Right lung (tissue), 5 donors: ENCODE results near the gene MSANTD3. TPM values are rescaled to one million over a fixed set of nuclear protein-coding genes. Genes with fewer than 3 reads are reported as not detected.
A peak's percentile ranks its signal among the peaks of the same experiment; 100 is the strongest.
"Not testable (repeated sequence)": the region's sequence is repeated elsewhere in the genome, so short reads cannot be mapped to it uniquely, and the experiment has no call there.

Experiments
- DNase-seq, 2 donors: peaks; one replicate each; pipeline ENCODE4 v3.0.0-alpha.2; 2013
- polyA plus RNA-seq, 5 donors: library from polyadenylated mRNA; unstranded; fragments of 120-200 nt; gene quantifications; one replicate each; pipeline versions ENCODE4 v1.2.1 to v1.2.3, GENCODE V29; 2013; ENCODE audit warnings: inconsistent platforms in 1 of 5, low replicate concordance in 1 of 5; ENCODE audit not compliant: insufficient read length in 5 of 5, insufficient read depth in 1 of 5

MSANTD3 gene
- polyA plus RNA-seq, 5 donors, result 20.0 to 24.3 (median 23.3) TPM

DNA sequence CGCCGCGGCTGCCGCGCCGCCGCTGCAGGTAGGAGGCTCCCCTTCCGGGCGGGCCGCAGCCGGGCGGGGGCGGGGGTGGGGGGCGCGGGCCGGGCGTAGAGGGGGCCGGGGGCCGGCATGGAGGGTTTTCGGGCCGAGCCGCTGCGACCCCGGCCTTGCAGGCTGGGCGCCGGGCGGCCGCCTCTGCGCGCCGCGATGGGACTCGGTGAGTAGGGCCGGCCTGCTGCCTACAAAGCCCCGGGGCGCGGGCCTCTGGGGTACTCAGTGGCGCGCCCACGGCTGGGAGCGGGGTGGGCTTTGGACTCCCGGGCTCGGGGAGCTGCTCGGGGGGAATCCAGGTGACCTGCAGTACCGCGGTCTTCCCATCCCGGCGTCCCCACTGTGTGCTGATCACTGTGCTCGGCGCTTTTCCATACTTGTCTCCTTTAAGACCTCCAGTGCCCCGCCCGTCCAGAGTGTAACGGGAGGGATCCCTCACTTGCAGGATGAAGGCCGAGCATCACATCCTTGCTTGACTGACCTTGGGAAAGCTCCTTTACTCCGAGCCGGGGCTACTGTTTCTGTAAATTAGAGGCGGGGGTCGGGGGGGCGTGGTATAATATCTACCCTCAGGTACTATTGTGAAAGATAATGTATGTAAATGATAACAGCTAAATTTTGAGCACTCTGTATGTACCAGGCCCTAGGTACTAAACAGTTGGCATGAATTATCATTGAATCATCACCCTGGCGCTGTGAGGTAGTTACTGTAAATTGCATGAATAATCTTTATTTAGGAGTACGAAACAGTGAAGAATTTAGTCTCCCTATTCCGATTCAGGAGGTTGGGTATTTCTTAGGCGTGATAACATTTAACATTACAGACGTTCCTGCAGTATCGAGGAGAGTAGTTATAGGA lies 672 bp downstream of the MSANTD3 start:
- peak; percentile 29 to 36 for DNase-seq

DNA sequence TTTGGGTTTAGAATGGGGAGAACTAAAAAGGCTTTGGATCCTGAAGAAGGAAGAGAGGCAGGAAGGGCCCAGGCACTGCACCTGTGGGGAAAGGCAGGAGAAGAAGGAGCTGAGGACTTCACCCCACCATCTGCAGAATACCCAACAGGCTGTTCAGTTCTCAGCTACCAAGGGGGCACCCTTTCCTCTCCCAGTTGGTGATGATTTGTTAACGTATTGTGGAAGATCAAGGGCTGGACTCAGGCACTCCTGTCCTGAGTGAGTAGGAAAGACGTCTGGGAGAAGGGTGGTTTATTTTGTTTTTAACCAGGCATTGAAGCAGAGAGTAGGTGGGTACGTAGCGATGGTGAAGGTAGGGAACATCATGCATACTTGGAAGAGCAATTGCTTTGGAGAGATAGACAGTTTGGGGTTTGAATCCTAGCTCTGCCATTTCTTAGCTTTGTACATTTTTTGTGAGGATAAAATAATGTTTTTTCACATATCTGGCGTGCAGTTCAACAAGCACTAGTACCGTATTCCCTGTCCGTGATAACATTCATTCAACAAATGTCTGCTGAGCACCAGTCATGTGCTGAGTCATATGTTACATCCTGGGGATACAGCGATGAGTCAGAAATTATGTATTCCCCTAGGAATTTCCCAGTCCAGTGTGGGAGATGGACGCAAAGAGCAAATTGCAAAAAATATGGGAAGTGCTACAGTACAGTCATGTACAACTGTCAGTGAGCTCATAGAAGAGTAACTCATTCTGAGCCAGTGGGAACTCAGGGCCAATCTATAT lies 2.1 kb downstream of the MSANTD3 start:
- no peak for DNase-seq

DNA sequence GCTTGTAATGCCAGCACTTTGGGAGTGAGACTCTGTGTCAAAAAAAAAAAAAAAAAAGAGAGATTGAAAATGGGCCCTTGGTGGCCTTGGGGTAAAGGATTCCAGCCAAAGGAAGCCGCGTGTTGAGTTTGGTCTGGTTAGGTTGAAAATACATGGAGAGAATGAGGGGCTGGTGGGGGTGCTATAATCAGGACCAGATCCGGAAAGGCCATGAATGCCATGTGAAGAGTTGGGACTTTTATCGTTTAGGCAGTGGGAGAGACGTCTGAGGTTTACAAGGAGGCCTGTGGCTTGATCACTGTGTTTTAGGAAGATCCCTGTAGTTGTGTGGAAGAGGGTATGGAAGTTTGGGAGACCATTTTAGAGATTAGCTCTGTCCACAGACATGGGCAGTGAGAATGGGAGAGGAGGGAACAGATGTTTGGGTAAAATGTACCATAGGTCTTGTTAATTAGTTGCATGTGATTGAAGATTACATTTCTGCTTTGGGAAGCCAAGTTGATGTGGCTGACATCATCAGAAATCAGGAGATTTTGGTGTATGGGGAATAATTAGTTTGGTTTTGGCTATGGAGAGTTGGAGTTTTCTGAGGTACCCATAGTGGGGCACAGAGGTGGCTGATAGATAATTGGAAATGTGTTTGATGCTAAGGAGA lies 3.5 kb downstream of the MSANTD3 start:
- DNase-seq, result no peak

DNA sequence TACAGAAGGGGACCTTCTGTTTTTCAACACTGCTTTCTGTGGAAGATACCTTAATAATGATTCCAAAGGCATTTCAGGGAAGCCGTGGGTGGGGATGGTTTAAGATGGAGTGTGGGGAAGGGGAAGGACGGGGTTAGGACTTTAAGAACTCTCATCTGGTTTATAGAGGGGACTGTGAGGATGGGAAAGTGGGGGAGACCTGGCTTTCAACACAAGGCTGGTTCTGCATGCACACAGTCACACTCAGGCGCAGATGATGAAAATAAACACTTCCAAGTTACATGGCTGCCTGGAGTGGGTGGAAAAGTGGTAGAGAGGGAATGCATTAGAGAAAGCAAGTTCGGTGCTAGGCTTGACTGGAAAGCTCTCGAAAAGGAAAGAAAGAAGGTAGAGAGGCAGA lies 4.9 kb downstream of the MSANTD3 start:
- DNase-seq, result no peak

DNA sequence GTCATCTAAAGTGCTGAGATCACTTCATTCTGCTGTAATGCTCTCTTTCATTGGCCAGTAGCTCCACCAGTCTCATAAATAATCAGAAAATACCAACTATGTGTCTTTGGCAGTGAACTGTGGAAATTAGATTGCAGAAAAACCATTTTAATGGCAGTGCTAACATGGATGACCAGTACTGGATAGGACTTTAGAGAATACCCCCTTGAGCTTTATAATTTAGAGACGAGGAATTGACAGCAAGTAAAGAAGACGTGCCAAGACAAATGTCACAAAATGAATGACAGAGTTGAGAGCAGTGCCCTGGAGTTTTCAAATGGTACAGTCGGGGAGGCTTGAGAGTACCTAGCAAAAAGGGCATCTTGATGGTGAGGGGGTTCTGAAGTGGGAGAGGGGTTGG lies 5.8 kb downstream of the MSANTD3 start:
- DNase-seq, result no peak

DNA sequence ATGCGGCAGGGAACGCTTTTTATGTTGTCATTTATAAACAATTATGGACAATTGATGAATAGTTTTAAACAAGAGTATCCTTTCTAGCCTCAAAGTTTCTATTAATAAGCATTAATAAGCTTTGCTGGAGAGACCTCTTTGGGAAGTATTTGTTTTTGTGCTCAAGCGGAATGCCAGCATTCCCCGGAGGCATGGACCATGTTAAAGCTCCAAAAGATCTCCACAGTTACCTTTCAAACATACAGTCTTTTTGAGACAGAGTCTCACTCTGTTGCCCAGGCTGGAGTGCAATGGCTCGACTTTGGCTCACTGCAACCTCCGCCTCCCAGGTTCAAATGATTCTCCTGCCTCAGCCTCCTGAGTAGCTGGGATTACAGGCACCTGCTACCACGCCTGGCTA lies 9.6 kb downstream of the MSANTD3 start:
- no peak for DNase-seq

DNA sequence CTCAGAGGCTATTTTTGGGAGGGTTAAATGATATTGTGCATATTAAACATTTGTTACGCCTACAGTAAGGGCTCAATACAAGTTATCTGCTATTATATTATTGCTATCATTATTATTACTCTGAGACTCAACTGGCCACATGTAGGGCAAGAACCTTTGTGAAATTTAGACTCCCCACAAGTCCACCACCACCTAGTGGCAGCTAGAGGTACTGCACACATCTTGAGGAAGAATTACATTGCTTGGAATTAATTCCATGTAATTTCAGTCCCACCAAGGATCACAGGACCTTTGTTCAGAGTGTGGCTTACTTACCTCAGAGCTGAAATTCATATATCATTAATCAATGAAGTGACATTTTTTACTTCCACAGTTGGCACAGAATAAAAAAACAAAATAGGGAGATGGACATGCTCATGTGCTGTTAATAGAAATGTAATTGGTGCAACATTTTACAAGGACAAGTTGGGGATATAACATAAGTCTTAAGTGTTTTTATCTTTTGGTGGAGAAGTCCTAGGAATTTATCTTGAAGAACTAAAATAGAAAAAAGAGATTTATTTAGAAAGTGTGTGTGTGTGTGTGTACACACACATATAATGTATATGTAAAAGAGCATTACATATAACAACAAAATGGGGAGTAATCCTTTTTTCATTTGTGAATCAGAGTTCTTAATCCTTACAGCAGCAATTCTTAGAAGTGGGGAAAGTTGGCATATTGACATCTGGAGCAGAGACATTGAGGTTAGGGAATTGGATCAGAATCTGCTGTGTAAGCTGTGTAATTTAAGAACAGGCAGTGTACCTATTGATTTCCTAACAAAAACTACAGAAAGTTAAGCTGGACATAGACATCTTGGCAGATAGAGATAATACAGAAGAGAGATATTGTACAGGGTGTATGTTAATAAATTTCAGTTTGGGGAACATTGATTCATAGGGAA lies 11.2 kb downstream of the MSANTD3 start:
- DNase-seq, result peak; percentile 19 to 36

DNA sequence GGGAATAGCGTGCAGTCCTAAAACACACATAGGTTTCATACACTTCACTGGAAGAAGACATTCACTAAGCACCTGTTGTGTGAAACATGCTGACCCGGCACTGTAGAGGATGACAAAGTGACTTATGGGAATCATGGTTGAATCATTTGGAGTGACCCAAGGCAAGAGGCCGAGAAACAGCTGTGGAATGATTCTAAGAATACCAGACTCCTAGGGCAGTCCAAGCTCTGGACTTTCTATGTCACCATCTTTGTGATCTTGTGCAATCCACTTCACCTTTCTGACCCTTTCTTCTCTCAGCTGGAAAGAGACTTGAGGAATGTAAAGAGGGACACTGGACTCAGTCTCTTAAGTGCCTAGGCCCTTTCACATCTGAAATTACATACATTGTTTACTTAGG lies 13.1 kb downstream of the MSANTD3 start:
- DNase-seq, result no peak

DNA sequence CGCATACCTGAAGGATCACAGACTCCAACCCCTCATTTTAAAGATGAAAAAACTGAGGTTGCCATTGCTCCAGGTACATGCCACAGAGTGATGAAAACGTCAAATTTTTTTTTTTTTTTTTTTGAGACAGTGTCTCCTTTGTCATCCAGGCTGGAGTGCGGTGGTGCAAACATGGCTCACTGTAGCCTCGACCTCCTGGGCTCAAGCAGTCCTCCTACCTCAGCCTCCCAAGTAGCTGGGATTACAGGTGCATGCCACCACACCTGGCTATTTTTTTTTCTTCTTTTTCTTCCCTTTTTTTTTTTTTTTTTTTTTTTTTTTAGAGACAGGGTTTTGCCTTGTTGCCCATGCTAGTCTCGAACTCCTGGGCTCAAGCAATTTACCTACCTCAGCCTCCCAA lies 13.5 kb downstream of the MSANTD3 start:
- not testable (repeated sequence) for DNase-seq

DNA sequence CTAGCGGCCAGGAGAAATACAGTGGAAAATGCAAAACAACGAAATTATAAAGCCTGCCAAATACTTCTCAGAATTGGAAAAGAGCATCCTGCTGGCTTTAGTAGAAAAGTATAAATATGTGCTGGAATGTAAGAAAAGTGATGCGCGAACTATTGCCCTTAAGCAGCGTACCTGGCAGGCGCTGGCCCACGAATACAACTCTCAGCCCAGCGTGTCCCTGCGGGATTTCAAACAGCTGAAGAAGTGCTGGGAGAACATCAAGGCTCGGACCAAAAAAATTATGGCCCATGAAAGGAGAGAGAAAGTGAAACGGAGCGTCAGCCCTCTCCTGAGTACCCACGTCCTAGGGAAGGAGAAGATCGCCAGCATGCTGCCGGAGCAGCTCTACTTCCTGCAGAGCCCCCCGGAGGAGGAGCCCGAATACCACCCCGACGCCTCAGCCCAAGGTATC lies 15.0 kb downstream of the MSANTD3 start:
- no peak for DNase-seq

DNA sequence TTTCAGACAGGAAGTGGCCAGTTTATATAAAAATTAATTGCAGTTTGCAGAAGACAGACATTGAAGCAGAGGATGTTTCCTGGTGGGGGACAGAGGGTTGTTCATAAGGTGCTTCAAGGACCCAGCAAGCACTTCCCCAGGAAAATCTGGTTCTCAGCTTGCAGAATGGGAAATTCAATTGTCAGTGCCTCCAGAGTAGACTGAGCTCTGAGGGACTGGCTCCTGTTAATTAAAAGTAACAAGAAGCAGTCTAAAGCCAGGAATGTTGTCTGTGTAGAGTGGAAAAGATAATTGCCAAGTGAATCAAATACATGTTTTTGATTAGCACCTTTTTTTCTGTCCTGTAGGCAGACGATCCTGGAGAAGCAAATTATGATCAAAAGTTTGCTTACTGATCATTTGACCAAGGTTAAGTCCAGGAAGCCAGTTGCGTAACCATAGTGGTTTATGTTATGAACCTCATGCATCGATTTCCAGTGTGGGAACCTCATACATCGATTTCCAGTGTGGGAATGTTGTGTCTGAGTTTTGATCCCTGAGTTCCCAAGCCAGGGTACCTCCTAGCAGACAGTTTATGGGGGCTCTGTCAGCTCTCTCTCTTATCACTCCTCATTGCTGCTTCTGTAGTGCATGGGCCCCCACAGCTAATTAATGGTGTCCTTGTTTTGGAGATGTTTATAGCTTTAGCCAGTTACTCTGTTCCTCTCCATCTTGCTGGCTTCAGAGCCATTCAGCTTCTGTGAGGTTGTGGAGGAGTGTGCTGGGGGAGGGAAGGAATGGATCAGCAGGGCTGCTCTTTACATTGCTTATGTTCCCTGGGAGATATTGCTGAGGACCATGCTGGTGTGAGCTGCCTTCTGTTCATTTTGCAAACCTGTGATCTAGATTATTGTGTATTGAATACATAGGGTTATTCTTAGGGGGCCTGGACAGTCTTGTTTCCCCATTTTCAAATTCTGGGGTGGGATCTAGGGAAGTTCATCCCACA lies 17.1 kb downstream of the MSANTD3 start:
- DNase-seq, result no peak

DNA sequence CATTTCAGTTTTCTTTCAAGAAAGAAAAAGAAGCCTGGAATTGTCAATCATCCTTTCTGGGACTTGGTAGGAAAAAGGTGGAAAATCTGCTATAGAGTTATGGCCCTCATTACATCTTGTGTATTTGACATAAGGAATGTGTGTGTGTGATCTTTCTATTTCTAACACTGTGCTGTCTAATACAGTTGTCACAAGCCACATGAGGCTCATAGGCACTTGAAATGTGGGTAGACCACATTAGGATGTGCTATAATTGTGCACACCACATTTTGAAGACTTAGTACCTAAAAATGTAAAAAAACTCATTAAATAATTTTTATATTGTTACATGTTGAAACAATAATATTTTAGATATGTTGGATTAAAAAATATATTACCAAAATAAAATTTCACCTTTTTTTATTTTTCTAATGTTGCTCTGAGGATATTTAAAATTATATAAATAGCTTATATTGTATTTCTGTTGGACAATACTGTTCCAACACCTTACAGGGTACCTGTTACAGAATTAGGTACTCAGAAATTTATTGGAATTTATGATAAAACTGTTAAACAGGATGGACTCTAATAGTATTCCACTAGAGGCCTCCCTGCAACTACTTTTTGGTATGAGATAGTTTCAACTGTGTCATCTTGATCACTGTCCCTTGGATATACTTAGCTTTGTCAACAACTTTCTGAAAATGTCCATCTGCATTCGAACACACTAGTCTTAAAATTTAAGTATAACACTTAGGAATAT lies 18.4 kb downstream of the MSANTD3 start:
- no peak for DNase-seq

DNA sequence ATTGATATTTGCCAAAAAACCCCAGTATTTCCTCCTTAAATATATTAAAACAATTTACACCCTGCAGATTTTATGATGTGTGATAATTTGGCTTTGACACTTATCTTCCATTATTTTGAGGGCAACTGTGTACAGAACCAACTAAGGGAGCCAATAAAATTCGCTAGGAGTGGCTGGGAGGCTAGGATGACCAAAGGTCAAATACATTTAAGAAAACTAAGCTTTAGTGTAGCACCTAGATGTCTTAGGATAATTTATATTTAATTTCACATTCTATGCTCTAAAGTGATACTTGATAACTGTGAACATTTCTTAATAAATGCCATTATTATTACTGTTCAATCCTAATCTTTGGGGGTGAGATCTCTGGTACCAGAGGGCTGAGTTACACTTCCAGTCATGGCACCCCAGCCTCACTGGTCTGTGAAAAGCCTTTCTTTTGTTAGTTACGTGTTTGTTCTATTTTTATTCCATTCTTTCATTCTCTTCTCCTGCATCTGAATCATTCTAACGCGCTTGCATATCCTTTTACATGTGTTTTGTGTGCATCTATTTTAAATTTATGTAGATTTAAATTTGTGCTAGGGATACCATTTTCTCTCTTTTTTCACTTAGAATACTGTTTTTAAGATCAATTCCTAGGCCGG lies 19.1 kb downstream of the MSANTD3 start:
- DNase-seq, result no peak

DNA sequence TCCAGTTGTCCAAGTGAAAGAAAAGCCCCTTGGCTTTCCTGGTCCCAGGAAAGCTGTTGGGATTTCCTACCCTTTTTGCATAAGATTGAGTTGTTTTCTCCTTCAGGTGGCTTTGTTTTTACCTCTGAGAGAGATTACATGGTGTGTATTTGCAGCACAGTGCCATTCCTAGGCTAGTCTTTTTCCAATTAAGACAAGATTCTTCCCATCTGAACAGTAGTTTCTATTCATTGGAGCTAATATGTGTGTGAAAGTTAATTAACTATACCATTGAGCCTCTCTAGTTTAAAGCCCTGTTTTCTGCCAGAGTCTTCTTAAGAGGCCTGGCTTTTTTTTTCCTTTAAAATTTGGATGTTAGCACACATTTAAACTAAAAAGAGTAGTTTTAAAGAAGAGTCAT lies 20.1 kb downstream of the MSANTD3 start:
- no peak for DNase-seq

DNA sequence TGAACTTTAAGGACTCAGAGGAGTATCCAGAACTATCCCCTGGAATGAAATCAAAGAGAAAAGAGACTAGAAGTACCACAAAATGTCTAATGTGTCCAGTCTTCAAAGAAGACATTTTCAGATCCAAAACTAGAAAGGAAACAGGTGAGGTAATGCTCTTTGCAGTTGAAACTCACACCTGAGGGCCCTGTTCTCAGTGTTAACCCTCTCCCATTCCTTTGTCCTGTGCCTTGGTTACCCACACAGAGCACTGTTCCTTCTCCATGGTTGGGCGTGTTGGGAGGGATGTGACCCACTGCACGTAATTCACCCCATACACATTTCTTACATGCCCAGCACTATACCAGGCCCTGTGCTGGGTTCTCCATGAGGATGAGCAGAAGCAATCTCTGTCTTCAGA lies 21.3 kb downstream of the MSANTD3 start:
- no peak for DNase-seq

DNA sequence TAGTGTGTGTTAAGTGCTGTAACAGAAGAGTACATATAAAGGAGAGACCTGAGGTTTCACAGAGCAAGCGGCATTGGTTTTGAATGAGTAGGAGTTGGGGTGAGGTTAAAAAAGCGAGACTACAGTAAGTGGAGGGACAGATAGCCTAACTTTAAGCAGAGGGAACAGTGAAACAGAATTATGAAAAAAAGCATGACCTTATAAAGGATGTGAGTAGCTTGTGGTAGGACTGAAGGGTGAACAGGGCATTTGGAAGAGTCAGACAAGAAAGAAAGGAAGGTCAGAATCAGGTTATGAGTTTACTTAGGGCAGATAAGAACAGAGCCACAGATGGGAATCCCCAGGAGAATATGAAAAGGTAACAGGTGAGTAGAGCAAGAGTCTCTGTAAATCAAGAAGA lies 22.5 kb downstream of the MSANTD3 start:
- DNase-seq, result no peak

DNA sequence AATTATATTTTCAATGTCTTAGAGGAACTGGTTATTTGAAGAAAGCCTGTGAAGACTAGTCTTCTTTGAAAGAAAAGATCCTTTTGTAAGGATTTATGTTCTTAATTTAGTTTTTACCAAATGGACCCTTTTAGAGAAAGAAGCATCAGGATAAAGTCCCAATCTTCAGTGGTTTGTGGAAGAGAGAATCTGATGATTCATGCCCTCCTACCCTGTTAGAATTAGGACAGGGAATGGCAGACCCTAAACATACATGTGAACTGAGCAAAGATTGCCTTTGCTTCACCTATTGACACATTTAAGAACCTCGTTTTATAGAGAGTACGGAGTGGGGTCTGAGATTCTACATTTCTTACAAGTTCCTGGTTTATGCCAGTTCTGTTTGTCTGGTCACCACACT lies 26.0 kb downstream of the MSANTD3 start:
- DNase-seq, result no peak

DNA sequence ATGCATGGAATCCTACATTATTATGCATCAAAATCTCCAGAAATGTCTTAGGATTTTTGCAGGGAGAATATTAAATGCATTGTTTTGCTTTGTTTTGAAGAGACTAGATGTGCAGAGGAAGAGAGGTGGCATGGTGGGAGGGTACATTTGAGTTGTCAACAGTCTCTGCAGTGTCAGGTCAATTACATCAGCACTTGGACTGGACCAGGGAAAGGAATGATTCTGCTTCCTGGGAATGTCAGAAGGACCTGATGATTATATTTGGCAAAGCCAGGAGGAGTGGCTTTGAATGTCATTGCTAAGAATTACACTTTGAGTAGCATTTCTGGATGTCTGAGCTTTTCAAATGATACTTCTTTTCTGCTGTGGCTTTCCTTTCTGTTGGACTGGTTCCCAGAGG lies 28.5 kb downstream of the MSANTD3 start:
- DNase-seq, result no peak

DNA sequence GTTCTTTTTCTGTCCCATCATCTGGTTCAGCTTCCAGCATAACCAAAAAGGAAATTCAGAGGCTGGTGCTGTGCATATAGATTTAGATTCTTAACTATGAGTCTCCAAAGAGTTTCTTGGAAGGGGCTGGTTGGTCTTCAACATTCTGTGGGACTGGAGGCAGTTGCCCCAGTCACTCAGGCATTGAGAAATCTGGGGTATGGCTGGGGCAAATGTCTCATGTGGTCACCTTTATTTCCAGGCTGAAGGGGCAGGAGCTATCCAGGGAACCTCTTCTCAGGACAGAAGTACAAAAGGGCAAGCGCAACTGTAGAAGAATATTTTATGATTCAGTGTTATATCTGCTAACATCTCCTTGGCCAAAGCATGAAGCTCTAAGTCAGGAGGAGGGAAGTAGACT lies 30.6 kb downstream of the MSANTD3 start:
- no peak for DNase-seq
